ENCODE measurements around the gene FGF7.
"Not testable (repeated sequence)": the region's sequence is repeated elsewhere in the genome, so short reads cannot be mapped to it uniquely, and the experiment has no call there.

Gene FGF7

DNA sequence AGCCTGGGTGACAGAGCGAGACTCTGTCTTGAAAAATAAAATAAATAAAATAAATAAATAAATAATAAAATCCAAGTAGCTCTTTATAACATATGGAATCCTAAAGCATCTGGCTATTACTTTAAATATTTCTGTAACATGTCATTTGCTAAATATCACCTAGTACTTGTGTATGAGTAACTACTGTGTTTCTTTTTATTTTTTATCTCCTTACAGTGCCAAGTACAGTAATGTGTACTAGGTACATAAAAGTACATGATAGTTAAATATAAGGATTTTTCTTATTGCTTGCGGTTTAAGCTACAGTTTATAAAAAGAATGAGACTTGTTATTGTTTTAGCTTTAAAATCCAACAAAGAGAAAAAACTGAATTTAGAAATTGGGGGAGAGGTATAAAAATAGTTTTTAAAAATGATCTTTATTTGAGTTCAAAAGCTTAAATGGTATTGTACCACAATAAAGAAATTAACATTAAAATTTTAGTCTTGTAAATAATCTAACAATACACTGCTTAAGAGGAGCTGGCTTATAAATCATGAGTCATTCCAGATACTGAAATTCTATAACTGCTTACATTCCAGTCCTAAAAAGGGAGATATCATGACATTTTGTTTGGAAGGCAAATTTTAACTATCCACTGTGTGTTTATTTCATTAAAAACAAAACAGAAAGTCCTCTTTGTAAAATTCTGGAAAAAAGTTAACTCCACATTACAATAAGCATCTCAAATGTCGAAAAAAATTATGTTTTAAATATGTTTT, 73.1 kb downstream of the FGF7 start:
- DNase-seq = no peak

DNA sequence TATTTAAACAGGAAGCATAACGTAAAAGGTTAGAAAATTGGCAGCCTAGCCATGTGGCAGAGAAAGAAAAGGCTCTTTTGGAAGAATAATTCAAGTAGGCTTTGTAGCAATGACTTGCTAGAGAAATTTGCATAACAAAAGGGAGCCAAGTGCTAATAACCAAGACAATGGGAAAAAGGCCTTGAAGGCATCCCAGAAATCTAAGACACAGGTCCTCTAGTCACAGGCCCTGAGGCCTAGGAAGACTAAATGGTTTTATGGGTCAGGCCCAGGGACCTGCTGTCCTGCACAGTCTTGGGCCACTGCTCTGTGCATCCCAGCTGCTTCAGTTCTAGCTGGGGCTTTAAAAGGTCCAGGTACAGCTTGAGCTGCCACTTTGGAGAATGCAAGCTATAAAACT, 78.5 kb downstream of the FGF7 start:
- no peak for DNase-seq

DNA sequence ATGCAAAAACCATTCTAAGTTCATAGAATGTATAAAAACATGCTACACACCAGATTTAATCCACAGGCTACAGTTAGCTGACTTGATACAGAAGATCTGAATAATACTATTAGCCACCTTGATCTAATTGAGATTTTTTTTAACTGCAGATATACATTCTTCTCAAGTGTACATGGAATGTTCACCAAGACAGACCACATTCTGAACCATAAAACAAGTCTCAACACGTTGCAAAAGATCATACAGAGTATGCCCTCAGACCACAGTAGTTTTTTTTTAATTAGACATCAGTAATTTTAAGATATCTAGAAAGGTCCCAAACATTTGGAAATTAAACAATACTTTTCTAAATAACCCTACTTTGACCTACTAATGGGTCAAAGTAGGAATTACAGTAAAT, 83.3 kb downstream of the FGF7 start:
- DNase-seq = no peak

DNA sequence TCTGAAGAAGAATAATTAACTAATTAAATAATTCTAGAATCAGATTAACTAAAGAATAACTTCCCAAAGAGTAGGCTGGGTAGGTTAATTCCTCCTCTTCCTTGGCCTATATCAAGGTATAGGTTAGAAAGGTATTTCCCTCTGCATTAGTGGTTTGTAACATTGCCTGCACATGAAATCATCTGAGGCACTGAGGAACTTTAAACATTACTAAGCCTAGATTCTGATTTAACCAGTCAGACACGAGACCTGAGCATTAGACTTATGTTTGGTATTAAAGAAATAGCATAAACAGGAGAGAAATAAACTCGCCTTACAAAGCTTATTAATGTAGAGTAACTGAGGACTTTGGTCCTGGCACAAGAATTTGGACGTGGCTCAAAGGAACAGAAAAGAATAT, 84.2 kb downstream of the FGF7 start:
- no peak for DNase-seq

DNA sequence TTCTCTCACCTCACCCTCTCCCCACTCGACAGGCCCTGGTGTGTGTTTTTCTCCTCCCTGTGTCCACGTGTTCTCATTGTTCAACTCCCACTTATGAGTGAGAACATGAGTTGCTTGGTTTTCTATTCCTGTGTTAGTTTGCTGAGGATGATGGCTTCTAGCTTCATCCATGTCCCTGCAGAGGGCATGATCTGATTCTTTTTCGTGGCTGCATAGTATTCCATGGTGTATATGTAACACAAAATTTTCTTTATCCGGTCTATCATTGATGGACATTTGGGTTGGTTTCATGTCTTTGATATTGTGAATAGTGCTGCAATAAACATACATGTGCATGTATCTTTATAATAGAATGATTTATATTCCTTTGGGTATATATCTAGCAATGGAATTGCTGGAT, 89.7 kb downstream of the FGF7 start:
- DNase-seq = not testable (repeated sequence)

DNA sequence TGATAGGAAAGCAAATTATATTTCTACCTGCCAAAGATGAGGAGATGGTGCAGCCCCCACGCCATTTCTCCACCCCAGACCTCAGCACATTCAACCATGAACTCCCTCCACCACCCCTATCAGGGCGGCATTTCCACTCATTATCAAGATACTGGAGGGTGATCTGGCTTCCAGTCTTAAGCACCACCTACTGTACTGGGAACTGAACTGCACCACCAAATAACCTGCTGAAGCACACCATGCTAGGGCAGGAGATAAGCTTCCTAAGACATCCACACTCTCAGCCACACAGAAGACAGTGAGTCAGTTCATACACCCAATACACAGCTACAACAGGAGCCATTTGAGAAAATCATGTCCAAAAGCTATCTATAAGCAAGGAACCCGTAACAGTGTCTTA, 98.8 kb downstream of the FGF7 start:
- DNase-seq = no peak

DNA sequence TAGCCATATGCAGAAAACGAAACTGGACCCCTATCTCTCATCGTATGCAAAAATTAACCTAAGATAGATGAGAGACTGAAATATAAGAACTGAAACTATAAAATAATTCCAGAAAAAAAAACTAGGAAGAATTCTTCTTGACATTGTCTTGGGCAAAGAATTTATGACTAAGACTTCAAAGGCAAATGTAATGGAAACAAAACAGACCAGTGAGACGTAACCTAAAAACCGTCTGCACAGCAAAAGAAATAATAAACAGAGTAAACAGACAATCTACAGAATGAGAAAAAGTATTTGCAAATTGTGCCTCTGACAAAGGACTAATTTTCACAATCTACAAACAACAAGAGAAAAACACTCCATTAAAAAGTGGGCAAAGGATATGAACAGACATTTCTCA, 105.2 kb downstream of the FGF7 start:
- DNase-seq = no peak

DNA sequence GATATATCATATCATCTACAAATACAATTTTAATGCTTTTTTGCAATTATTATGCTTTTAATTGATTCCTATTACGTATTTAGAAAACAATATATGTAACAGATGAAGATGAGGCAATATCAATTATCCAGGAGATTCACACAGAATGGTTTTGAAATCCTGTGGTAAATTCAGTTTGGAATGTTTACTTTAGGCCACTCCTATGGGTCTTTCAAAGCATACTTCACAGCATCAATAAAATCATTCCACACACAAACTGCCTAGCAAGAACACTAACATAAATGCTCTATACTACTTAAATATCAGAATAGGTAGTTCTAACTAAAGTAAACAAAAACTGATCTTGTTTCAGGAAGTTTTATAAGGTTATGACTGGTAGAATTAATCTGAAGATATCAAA, 107.0 kb downstream of the FGF7 start:
- no peak for DNase-seq
